Measurements from ENCODE around the gene CEBPA. TPM values are rescaled to one million over a fixed set of nuclear protein-coding genes. Genes with fewer than 3 reads are reported as not detected.
"Not testable (repeated sequence)": the region's sequence is repeated elsewhere in the genome, so short reads cannot be mapped to it uniquely, and the experiment has no call there.

The CEBPA gene
- polyA plus RNA-seq, 3 donors, result 17.9 to 76.3 (median 47.5) TPM

DNA sequence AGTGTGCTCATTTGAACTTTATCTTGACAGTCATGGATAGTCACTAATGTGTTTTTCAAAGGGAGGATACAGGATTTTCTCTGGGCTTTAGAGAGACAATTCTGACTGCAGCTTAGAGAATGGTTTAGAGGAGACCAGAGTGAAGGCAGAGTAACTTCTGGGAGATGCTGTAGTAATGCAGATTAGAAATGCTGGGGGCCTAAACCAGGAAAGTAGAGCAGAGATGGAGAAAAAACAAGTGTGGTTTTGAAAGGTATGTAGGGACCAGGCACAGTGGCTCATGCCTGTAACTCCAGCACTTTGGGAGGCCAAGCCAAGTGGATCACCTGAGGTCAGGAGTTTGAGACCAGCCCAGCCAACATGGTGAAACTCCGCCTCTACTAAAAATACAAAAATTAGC, 18.3 kb upstream of the CEBPA start:
- H3K27ac Mint-ChIP-seq, result no peak overlapping the region
- no peaks in the 10 kb centered on the region for H3K4me1 ChIP-seq (ENCODE audit: control insufficient read depth in 1 of 2, insufficient read depth in 2 of 2, low read length in 2 of 2)
- no peak overlapping the region for H3K4me3 ChIP-seq (replicated peaks in 1 of 3; ENCODE audit: low read depth in 2 of 3, low read length in 3 of 3)
- H3K79me2 ChIP-seq (ENCODE audit: insufficient read depth, low read length), result no peaks in the 10 kb centered on the region
- H4K20me1 ChIP-seq (ENCODE audit: insufficient read depth, low read length), result no peaks in the 10 kb centered on the region
- no peak overlapping the region for H2AFZ ChIP-seq (ENCODE audit: insufficient read depth, low read depth, low read length, poor library complexity, severe bottlenecking)
- intact Hi-C loops (cut with micrococcal nuclease), result no loop called here
- H3K4me1 Mint-ChIP-seq, result peaks cover 2% of the 10 kb centered on the region
- H3K27me3 Mint-ChIP-seq (ENCODE audit: low read depth in 3 of 3), result no peaks in the 10 kb centered on the region
- H3K4me3 Mint-ChIP-seq, result no peak overlapping the region
- peaks cover 0 to 20% (median 7%) of the 10 kb centered on the region in 7 donors for H3K9me3 Mint-ChIP-seq
- no peak overlapping the region for H3K9ac ChIP-seq (ENCODE audit: insufficient read depth, low read length, poor library complexity, severe bottlenecking)
- no CpG with 5 or more reads among the region's 1 CpG for WGBS (ENCODE audit: insufficient coverage)
- H3K9me3 ChIP-seq (replicated peaks in 1 of 2; ENCODE audit: control insufficient read depth in 1 of 2, insufficient read depth in 1 of 2, low read length in 2 of 2), result peaks cover 0 to 6% of the 10 kb centered on the region in 2 donors
- H3K27me3 ChIP-seq (ENCODE audit: control insufficient read depth in 2 of 2, insufficient read depth in 2 of 2, low read length in 2 of 2), result no peaks in the 10 kb centered on the region
- no peak overlapping the region for H3K27ac ChIP-seq (ENCODE audit: low read depth in 1 of 2, low read length in 2 of 2)
- H3K4me2 ChIP-seq (replicated peaks; ENCODE audit: extremely low read depth, low read length, poor library complexity, severe bottlenecking), result no peak overlapping the region
- H3K36me3 ChIP-seq (replicated peaks in 1 of 2; ENCODE audit: control insufficient read depth in 1 of 2, insufficient read depth in 2 of 2, low read length in 2 of 2), result no peaks in the 10 kb centered on the region
- no peaks in the 10 kb centered on the region for H3K36me3 Mint-ChIP-seq
- TF ChIP-seq, protein P1, sequence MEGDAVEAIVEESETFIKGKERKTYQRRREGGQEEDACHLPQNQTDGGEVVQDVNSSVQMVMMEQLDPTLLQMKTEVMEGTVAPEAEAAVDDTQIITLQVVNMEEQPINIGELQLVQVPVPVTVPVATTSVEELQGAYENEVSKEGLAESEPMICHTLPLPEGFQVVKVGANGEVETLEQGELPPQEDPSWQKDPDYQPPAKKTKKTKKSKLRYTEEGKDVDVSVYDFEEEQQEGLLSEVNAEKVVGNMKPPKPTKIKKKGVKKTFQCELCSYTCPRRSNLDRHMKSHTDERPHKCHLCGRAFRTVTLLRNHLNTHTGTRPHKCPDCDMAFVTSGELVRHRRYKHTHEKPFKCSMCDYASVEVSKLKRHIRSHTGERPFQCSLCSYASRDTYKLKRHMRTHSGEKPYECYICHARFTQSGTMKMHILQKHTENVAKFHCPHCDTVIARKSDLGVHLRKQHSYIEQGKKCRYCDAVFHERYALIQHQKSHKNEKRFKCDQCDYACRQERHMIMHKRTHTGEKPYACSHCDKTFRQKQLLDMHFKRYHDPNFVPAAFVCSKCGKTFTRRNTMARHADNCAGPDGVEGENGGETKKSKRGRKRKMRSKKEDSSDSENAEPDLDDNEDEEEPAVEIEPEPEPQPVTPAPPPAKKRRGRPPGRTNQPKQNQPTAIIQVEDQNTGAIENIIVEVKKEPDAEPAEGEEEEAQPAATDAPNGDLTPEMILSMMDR (IDR thresholded peaks at IDR 0.05), result no peak
- DNase-seq, result no peak

DNA sequence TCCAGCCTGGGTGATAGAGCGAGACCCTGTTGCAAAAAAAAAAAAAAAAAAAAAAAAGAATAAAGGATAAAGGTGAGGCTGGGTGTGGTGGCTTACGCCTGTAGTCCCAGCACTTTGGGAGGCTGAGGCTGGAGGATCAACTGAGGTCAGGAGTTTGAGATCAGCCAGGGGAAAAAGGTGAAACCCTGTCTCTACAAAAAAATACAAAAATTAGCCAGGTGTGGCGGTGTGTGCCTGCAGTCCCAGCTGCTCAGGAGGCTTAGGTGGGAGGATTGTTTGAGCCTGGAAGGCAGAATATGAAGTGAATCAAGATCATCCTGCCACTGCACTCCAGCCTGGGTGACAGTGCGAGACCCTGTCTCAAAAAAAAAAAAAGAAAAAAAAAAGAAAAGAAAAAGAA, 15.7 kb upstream of the CEBPA start:
- H4K20me1 ChIP-seq (ENCODE audit: insufficient read depth, low read length); H3K27ac ChIP-seq (ENCODE audit: low read depth in 1 of 2, low read length in 2 of 2); H3K4me2 ChIP-seq (replicated peaks; ENCODE audit: extremely low read depth, low read length, poor library complexity, severe bottlenecking); DNase-seq; H3K27me3 Mint-ChIP-seq (ENCODE audit: low read depth in 3 of 3); intact Hi-C loops (cut with micrococcal nuclease); H3K9ac ChIP-seq (ENCODE audit: insufficient read depth, low read length, poor library complexity, severe bottlenecking); H2AFZ ChIP-seq (ENCODE audit: insufficient read depth, low read depth, low read length, poor library complexity, severe bottlenecking); H3K36me3 ChIP-seq (replicated peaks in 1 of 2; ENCODE audit: control insufficient read depth in 1 of 2, insufficient read depth in 2 of 2, low read length in 2 of 2); H3K4me3 Mint-ChIP-seq; H3K4me1 ChIP-seq (ENCODE audit: control insufficient read depth in 1 of 2, insufficient read depth in 2 of 2, low read length in 2 of 2); H3K9me3 ChIP-seq (replicated peaks in 1 of 2; ENCODE audit: control insufficient read depth in 1 of 2, insufficient read depth in 1 of 2, low read length in 2 of 2); H3K36me3 Mint-ChIP-seq; H3K79me2 ChIP-seq (ENCODE audit: insufficient read depth, low read length); H3K27me3 ChIP-seq (ENCODE audit: control insufficient read depth in 2 of 2, insufficient read depth in 2 of 2, low read length in 2 of 2); H3K27ac Mint-ChIP-seq; H3K4me3 ChIP-seq (replicated peaks in 1 of 3; ENCODE audit: low read depth in 2 of 3, low read length in 3 of 3); H3K4me1 Mint-ChIP-seq: not testable (repeated sequence)
- H3K9me3 Mint-ChIP-seq, result peaks cover 0 to 20% (median 7%) of the 10 kb centered on the region in 7 donors
- WGBS (ENCODE audit: insufficient coverage), result 86% methylated on average over 1 of the region's 4 CpGs
